Fibroblast of skin of scalp (primary cell): ENCODE measurements around the gene USP7.
"Not testable (repeated sequence)": the region's sequence is repeated elsewhere in the genome, so short reads cannot be mapped to it uniquely, and the experiment has no call there.

Source experiments
- DNase-seq: peaks from one replicate; pipeline ENCODE4 v3.0.0-alpha.2; 2013

USP7 gene

GRCh38 chr16:8874388-8874787, 89.3 kb downstream of the USP7 start:
- no peak for DNase-seq

GRCh38 chr16:8873866-8874195, 89.9 kb downstream of the USP7 start:
- DNase-seq, result not testable (repeated sequence)

GRCh38 chr16:8872967-8873865, 90.5 kb downstream of the USP7 start:
- DNase-seq, result no peak

- DNase-seq, result no peak
Measured at GRCh38 chr16:8872071-8872470, 91.6 kb downstream of the USP7 start.

GRCh38 chr16:8869988-8870241, 93.8 kb downstream of the USP7 start:
- not testable (repeated sequence) for DNase-seq

- no peak for DNase-seq
Measured at GRCh38 chr16:8869212-8869987, 94.3 kb downstream of the USP7 start.

GRCh38 chr16:8868416-8869211, 95.1 kb downstream of the USP7 start, which contains the start of gene CARHSP1:
Gene CARHSP1, minus strand, starts transcription at chr16:8869006. Its CDS starts 9,678 bp downstream, at chr16:8859328.
- peak; percentile 91 for DNase-seq

- DNase-seq, result no peak
Measured at GRCh38 chr16:8867932-8868415, 95.7 kb downstream of the USP7 start.

- DNase-seq, result no peak
Measured at GRCh38 chr16:8867216-8867931, 96.3 kb downstream of the USP7 start.

- no peak for DNase-seq
Measured at GRCh38 chr16:8866884-8867215, 96.9 kb downstream of the USP7 start.

- no peak for DNase-seq
Measured at GRCh38 chr16:8866118-8866883, 97.4 kb downstream of the USP7 start.

- no peak for DNase-seq
Measured at GRCh38 chr16:8865145-8865882, 98.4 kb downstream of the USP7 start.

- DNase-seq, result no peak
Measured at GRCh38 chr16:8864480-8865110, 99.1 kb downstream of the USP7 start.

- DNase-seq, result no peak
Measured at GRCh38 chr16:8863594-8864424, 99.9 kb downstream of the USP7 start.

- DNase-seq, result no peak
Measured at GRCh38 chr16:8862309-8863130, 101.2 kb downstream of the USP7 start.

- DNase-seq, result no peak
Measured at GRCh38 chr16:8861563-8862308, 102.0 kb downstream of the USP7 start.
